ENCODE measurements around the gene FGF11.

The FGF11 gene

DNA sequence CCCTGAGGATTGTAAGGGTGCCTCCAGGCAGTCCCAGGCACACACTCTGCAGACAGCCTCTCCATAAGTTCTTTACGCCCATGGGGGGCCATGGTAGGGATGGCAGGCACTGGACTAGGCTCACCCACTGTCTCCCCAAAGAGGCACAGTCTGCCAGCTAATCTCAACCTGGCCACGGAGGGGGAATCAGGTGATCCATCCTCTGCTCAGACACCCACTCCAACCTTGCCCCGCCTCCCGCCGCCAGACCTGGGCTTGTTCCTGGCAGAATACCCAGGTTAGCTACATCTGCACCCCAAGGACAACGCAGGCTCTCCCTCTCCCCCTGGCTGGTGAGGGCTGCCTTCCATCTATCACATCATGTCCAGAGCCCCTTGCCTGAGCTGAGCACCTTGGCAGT, 30.4 kb upstream of the FGF11 start:
- no peak for DNase-seq

- DNase-seq = no peak
Observed at GRCh38 chr17:7409716-7410115, 29.6 kb upstream of the FGF11 start.

- no peak for DNase-seq
Observed at GRCh38 chr17:7410634-7411426, 28.5 kb upstream of the FGF11 start.

DNA sequence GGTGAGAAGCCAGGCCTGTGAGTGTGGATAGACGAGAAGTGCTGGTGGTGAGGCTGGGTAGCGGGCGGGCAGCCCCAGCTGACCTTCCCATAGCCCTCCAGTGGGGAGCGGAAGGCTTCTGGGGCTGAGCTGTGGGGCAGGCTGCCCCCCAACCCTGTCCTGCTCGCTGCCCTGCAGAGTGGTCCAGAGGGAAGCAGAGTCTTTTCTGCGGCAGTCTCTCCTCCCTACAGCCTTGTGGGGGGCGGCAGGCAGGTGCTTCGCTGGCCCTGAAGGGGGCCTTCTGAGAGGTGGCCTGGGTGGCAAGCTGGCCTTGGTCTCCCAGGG, 27.9 kb upstream of the FGF11 start:
- no peak for DNase-seq

DNA sequence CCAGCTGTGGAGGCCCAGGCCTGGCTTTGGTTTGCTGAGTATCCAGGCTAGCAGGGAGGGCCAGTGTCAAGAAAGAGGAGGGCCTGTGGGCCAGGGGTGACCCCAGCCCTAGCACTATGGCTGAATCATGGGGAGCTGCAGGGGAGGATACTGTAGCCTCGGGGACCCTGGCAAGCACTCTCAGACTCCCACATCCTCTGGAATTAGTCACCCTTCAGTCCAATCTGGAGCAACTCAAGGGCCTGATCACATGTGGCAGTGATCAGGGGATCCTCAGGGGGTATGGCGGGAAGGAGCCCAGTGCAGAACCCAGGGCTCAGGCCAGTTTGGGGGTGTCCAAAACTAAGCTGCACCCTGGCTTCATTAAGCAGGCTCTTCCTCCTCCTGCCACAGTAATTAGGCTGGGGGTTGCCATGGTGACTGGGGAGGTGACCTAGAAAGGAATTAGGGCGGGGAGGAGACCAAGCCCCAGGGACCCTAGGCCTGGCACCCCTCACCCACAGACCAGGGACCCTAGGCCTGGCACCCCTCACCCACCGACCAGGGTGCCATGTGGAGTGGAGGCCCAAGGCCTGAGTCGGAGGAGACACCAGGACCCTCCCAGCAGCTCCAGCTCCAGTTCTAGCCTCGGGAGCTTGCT, 25.8 kb upstream of the FGF11 start:
- no peak for DNase-seq

- no peak for DNase-seq
Observed at GRCh38 chr17:7414837-7415236, 24.5 kb upstream of the FGF11 start.

GRCh38 chr17:7415784-7416183, 23.5 kb upstream of the FGF11 start:
- no peak for DNase-seq

GRCh38 chr17:7416323-7416722, 23.0 kb upstream of the FGF11 start:
- no peak for DNase-seq

DNA sequence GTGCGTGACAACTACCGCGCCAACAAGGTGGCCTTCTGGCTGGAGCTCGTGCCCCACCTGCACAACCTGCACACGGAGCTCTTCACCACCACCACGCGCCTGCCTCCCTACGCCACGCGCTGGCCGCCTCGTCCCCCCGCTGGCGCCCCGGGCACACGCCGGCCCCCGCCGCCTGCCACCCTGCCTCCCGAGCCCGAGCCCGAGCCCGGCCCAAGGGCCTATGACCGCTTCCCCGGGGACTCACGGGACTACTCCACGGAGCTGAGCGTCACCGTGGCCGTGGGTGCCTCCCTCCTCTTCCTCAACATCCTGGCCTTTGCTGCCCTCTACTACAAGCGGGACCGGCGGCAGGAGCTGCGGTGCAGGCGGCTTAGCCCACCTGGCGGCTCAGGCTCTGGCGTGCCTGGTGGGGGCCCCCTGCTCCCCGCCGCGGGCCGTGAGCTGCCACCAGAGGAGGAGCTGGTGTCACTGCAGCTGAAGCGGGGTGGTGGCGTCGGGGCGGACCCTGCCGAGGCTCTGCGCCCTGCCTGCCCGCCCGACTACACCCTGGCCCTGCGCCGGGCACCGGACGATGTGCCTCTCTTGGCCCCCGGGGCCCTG, 22.2 kb upstream of the FGF11 start:
- DNase-seq = no peak

GRCh38 chr17:7418472-7419152, 20.7 kb upstream of the FGF11 start:
- DNase-seq = no peak

DNA sequence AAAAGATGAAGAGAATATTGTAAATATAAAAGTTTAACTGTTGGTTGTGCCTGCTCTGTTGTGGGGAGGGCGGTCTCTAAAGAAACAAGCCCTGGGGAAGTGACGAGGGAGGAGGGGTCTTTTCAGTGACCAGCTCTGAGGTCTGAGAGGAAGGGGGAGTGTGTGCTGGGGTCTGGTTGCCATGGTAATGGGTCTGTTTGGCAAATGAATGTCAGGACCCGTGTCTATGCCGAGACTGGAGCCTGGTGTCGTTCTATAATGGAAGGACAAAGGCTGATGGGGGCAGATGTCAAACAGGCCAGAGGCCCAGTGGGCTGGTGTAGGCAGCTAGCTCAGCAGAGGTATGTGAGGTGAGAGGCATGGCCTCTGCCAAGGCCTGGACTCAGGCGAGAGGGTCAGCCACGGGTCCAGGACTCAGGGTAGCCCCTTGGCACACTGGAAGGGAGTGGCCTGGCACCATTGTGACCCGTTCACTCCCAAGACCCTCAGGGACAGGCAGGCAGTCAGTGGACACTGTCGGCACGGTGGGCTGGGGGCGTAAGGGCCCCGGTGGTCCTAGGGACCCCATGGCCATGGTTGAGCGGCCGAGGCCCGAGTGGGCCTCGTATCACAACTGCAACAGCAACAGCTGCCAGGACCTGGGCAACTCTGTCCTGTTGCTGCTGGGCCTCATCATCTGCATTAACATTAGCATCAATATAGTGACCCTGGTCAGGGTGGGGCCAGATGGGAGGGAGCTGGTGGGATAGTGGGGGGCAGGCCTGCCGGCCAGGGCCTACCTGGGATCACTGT, 19.3 kb upstream of the FGF11 start, which contains the start of gene SPEM1:
SPEM1 (plus strand) TSS at position 506 of the 792 bp plus-strand sequence; CDS start at position 567, 61 bp downstream.
- no peak for DNase-seq

DNA sequence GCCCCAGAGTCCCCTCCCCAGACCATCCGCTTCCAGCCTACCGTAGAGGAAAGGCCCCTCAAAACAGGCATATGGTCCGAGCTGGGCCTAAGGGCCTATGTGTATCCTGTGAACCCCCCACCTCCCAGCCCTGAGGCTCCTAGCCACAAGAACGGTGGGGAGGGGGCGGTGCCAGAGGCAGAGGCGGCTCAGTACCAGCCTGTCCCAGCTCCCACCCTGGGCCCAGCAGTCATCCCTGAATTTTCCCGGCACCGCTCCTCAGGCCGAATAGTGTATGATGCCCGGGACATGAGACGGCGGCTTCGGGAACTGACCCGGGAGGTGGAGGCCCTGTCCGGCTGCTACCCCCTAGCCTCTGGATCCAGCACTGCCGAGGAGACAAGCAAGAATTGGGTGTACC, 18.1 kb upstream of the FGF11 start:
- DNase-seq = no peak

GRCh38 chr17:7423679-7424078, 15.6 kb upstream of the FGF11 start:
- no peak for DNase-seq

GRCh38 chr17:7425316-7425715, 14.0 kb upstream of the FGF11 start, which contains the start of gene SPEM2:
SPEM2 (plus strand) TSS chr17:7425616; CDS start chr17:7425689, 73 bp downstream.
- DNase-seq = no peak

GRCh38 chr17:7425756-7426155, 13.6 kb upstream of the FGF11 start:
- no peak for DNase-seq

DNA sequence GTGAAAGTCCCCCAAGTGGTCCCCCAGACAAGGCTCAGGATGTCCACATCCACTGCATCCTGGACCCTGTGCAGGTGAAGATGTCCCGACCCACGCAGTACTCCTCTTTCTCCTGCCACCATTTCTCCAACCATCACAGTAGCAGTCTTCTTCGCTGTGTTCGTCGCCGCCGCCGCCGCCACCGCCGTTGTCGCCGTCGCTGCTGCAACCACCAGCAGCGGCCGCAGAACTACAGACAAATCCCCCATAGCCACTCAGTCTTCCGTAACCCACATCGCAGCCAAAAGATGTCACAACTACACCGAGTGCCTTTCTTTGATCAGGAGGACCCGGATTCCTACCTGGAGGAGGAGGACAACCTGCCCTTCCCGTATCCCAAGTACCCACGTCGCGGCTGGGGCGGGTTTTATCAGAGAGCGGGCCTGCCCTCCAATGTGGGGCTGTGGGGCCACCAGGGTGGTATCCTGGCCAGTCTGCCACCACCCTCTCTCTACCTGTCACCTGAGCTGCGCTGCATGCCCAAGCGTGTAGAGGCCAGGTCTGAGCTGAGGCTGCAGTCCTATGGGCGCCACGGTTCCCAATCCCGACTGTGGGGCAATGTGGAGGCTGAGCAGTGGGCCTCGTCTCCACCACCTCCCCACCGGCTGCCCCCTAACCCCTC, 13.0 kb upstream of the FGF11 start:
- DNase-seq = no peak

GRCh38 chr17:7426896-7427489, 12.3 kb upstream of the FGF11 start:
- no peak for DNase-seq

GRCh38 chr17:7427549-7427948, 11.8 kb upstream of the FGF11 start:
- DNase-seq = no peak

- no peak for DNase-seq
Observed at GRCh38 chr17:7428557-7428956, 10.8 kb upstream of the FGF11 start, which contains the start of gene SPEM3. SPEM3 (plus strand) TSS chr17:7428857; CDS start chr17:7428903, 46 bp downstream.

GRCh38 chr17:7429722-7430121, 9.6 kb upstream of the FGF11 start:
- no peak for DNase-seq

DNA sequence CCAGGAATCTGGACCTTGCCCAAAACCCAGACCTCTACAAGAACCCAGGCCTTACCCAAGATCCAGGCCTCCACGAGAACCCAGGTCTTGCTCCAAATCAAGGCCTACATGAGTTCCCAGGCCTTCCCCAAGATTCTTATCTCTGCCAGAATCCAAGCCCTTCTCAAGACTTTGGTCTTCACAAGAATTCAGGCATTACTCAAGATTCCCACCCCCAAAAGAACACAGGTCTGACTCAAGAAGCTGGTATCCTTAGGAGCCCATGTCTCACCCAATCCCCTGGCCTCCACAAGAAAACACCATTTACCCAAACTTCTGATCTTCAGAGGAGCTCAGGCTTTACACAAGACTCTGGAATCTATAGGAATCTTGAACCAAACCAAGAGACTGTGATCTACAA, 8.1 kb upstream of the FGF11 start:
- no peak for DNase-seq

- DNase-seq = no peak
Observed at GRCh38 chr17:7432296-7432695, 7.0 kb upstream of the FGF11 start.

All from NCI-H2029 (cell line).